T1000 (cell line): ENCODE data around the gene GALP.
"Not testable (repeated sequence)": the region's sequence is repeated elsewhere in the genome, so short reads cannot be mapped to it uniquely, and the experiment has no call there.

Experiments
- DNase-seq: peaks from one replicate; lab custom pipeline; 2025; ENCODE audit warnings: mixed read lengths; lab: John Stamatoyannopoulos, UW

GALP gene

DNA sequence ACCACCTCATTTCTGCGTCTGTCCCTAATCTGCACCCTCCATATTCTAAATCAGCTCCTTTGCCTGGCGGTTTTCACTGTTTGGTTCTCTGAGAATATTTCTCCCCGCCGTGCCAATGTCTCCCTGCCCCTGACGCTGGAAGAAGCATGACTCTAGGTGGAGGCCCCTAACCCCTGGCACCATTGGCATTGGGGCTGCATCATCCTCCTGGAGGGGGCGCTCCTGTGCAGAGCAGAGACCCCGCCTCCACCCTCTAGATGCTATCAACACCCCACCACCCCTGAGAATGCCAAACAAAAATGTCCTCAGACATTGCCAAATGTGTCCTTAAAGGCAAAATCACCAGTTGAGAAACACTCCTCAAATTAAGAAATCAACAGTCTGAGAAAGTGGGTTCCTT is 15.3 kb downstream of the GALP start:
- DNase-seq: no peak

DNA sequence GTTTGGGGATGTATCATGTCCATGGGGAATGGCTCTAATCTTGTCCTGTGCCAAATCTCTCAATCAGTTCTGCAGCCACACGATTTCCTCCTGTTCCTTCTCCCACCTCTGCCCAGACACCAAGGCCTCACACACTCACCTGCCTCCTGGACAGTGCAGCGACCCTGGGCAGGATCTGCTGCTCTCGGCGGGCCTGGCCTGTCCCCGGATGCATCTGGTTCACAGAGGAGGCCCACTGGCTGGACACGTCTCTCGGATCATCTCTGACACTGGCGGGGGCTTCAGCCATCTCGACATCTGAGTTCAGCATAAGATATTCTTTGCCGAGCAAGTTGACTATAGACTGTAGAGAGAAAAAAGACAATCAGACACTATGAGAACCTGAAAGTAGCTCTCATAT is 15.9 kb downstream of the GALP start:
- DNase-seq: no peak

DNA sequence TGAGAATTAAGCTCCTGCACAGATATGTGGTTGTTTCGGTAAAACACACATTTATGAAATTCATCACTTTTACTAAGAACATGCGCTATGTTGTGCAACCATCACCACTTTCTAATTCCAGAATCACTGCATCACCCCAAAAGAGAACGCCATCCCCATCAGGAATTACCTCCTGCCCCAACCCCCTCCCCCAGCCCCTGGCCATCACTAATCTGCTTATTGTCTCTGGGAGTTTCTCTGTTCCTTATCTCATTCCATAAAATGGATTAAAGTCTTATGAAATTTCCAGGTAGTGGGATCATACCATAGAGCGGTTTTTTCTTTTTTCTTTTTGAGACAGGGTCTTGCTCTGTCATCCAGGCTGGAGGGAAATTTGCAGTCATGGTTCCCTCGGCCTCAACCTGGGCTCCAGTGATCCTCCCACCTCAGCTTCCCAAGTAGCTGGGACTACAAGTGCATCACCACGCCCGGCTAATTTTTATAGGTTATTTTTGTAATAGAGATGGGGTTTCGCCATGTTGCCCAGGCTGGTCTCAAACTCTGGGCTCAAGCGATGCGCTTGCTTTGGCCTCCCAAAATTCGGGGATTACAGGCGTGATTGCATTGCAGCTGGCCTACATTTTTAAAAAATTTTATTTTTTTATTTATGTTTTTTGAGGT is 18.3 kb downstream of the GALP start:
- no peak for DNase-seq

DNA sequence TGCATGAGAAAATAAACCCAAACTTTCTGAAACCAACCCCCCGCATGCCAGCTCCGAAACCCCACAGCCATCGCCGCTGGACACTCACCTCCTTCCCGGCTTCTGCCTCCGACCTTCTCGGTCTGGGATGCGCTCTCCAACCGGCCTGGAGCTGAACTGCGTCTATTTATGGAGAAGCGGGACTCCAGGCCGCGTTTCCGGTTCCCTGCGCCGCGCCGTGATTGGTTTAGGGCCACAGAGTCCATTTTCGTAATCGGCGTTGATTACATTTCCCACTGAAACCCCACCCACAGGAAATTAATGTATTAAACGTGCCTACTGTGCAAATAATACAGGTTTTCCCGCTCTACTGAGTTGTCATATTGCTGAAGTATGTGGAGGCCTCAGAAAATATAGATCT is 21.8 kb downstream of the GALP start, which contains the start of gene ZSCAN5B:
Gene ZSCAN5B (minus strand): TSS at position 138 of the 400 bp plus-strand sequence. CDS start 4,731 bp downstream, outside the sequence.
- DNase-seq: not testable (repeated sequence)

DNA sequence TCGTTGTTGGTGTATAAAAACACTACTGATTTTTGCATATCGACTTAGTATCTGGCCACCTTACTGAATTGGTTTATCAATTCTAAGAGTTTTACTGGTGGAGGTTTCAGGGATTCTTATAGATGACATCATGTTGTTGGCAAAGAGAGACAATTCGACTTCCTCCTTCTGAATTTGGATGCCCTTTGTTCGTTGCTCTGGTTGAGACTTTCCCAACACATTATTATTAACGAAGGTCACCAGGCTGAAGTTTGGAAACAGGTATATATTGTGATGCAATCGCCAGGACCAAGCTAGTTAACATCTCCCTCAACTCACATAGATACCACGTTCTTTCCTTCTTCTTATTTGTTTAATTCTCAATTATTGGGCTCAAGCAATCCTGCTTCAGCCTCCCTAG is 23.9 kb downstream of the GALP start:
- no peak for DNase-seq

DNA sequence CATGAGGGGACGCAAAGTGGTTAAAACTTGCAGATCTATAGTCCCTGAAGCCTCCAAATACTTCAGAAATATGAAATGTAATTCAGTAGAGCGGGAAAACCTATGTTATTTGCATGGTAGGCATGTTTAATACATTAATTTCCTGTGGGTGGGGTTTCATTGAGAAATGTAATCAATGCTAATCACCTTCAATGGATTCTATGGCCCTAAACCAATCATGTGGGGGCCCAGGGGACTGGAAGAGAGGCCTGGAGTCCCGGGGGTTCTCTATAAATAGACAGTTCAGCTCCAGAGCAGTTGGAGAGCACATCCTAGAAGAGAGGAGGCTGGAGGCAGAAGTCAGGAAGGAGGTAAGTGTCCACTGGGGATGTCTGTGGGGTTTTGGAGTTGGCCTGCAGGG is 26.2 kb downstream of the GALP start, which contains the start of gene ZSCAN5C:
Gene ZSCAN5C (plus strand): TSS at position 301 of the 400 bp plus-strand sequence. CDS start 3,641 bp downstream, outside the sequence.
- DNase-seq: no peak

DNA sequence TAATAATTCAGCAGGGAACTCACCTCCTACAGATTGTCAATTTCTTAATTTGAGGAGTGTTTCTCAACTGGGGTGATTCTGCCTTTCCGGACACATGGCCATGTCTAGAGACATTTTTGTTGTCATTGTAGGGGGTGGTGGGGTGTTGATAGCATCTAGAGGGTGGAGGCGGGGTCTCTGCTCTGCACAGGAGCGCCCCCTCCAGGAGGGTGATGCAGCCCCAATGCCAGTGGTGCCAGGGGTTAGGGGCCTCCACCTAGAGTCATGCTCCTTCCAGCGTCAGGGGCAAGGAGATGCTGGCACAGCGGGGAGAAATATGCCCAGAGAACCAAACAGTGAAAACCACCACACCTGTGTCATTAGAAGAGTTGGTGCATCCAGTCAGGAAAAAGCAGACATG is 31.8 kb downstream of the GALP start:
- not testable (repeated sequence) for DNase-seq

DNA sequence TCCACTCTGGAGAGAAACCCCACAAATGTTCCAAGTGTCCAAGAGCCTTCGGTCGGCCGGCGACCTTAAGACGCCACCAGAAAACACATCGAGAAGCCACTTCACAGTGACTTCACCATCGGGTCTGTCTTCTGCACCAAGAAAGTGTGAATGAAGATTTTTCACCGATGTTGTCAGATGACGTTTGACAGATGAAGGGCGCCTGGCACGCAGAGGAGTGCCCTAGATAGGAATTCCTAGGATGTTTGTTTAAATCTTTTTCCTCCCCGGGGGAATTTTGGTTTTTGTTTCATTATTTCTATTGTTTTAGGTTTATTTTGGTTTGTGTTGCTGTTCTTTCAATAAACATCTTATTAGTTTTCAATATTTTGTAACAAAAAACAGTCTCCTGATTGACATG is 33.3 kb downstream of the GALP start:
- no peak for DNase-seq

DNA sequence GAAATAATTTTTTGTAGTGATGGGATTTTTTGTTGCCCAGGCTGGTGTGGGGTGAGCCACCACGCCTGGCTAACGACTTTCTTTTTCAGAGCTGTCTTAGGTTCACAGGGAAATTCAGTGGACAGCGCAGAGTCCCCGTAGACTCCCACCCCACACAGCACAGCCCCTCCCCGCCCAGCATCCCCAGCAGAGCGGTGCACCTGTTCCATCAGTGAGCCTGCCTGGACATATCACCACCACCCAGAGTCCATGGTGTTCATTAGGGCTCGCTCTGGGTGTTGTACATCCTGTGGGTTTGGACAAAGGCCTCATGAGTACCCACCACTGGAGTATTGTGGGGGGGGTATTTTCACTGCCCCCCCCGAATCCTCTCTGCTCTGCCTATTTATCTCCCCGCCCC is 34.2 kb downstream of the GALP start:
- not testable (repeated sequence) for DNase-seq

DNA sequence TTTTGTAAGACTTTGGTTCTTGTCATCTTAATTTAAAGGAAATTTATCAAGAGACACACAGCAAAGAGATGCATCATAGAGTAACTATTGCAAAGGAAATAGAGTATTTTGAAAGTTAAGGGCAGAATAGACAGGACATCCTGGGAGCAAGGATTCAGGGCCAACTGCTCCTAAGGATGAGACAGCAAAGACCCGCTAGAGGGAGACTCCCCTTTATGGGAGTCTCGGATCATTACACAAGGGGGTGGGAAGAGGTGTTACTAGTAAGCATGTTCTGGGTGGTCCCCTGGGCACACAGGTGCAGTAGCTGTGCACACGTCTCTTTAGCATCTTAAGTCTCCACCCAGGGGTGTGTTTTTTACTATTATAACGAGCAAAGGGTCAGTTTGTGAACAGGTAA is 35.9 kb downstream of the GALP start:
- DNase-seq: no peak

DNA sequence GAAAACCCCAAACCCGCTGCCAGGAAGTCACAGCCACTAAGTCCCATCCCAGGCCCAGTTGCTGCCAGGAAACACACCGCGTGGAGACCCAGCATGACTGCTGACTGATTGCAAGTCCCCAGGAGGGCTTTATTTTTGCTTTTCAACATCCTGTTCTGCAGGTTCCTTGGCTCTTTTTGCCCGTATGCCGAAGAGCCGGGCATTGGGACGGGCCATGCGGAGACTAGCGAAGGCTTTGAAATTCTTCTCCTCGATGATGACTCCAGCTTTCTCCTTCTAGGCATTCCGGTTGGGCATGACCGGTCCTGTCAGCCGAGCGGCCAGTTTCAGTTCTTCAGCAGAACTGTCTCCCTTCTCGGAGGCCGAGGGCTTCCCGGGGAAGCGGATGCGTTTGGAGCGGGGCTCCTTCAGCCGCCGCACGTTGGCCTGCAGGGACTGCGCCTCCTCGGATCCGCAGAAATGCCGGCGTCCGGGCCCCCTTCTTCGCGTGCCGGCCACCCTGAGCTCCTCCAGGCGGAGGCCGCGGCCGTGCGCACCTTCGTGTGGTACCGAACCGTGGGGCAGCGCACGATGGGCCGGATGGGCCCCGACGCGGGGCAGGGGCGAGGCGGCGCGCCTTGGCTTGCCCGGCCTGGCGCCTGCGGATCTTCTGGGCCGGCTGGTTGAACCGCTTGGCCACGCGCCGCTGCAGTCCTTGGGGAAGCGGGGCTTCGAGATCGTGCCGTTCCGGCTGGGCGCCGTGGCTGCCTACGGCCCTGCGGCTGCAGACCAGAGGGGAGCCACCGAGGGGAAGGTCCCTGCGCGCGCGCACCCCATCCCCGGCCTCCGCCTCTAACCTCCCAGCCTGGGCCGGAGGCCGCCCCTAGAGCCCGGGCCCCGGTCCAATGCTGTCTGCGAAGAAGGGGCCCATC is 41.5 kb downstream of the GALP start:
- DNase-seq: no peak

DNA sequence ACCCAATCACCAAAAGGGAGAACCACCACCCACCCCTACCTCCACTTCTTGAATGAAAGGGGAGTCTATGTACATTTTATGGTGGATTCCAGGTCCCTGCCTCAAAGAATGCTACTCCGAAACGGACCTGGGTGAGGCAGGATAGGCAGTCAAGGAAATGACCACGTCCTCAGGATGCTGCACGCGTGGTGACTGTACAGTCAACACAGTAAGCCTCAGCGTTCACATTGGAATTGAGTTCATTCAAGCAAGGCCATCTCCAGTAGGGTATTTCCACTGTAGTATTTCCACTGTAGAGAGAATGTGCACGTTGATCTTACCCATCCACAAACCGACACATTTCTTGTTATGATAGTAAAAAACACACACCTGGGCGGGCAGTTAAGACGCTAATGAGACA is 43.2 kb downstream of the GALP start:
- DNase-seq: no peak

DNA sequence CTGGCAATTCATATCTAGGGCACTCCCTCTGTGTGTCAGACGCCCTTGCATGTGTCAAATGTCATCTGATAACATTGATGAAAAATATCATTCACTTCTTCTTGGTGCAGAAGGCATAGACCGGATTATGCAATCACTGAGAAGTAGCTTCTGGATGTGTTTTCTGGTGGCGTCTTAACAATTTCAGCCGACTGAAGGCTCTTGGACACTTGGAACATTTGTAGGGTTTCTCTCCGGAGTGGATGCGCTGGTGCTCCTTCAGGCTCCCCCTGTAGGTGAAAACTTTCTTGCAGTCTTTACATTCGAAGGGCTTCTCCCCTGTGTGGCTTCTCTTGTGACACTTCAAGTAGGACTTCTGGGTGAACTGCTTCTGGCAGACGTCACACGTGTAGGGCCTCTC is 45.6 kb downstream of the GALP start:
- not testable (repeated sequence) for DNase-seq

DNA sequence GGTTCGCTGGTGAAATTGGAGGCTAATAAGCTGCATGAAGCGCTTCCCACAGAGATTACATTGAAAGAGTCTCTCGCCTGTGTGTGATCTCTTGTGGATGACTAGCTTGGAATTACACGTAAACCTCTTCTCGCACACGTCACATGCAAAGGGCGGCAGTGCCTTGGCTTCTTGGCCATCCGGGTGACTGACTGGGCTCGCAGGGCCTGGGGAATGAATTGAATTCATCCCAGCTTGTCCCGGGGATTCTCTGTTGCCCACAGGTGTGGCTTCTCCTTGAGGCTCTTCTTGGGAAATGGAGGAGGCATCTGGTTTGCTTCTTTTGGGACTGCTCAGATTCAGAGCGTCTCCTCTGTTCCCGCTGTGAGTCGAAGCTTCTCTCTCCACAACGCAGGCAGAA is 46.0 kb downstream of the GALP start:
- no peak for DNase-seq

DNA sequence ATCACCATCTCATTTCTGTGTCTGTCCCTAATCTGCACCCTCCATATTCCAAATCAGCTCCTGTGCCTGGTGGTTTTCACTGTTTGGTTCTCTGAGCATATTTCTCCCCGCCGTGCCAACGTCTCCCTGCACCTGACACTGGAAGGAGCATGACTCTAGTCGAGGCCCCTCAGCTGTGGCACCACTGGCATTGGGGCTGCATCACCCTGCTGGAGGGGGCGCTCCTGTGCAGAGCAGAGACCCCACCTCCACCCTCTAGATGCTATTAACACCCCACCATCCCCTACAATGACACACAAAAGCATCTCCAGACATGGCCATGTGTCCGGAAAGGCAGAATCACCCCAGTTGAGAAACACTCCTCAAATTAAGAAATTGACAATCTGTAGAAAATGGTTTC is 47.1 kb downstream of the GALP start:
- no peak for DNase-seq

DNA sequence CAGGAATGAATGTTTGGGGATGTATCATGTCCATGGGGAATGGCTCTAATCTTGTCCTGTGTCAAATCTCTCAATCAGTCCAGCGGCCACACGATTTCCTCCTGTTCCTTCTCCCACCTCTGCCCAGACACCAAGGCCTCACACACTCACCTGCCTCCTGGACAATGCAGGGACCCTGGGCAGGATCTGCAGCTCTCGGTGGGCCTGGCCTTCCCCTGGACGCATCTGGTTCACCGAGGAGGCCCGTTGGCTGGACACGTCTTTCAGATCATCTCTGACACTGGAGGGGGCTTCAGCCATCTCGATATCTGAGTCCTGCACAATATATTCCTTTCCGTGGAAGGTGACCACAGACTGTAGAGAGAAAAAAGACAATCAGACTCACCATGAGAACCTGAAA is 47.7 kb downstream of the GALP start:
- no peak for DNase-seq
